Natural killer cell (primary cell): Measurements from ENCODE around the gene ELMO3. TPM values are rescaled to one million over a fixed set of nuclear protein-coding genes. Genes with fewer than 3 reads are reported as not detected.

Experiments
- ATAC-seq, 3 donors: fragments of 150-1000 bp in 2 of 3; fragments of 200-7000 bp in 1 of 3; cut with Tn5 transposase; 1 replicate in 1 of 3; 2 replicates in 2 of 3; pipeline ENCODE4 v1.10.0; 2021; ENCODE audit warnings: mild to moderate bottlenecking in 2 of 3, moderate library complexity in 2 of 3
- DNase-seq, 2 donors: peaks; one replicate each; pipeline versions ENCODE4 v3.0.0 to v3.0.0-alpha.2; 2013 to 2021; ENCODE audit warnings: mixed read lengths in 1 of 2
- H3K27ac ChIP-seq: one replicate; pipeline ENCODE4 v1.5.1; 2013; ENCODE audit warnings: mild to moderate bottlenecking, low read length
- H3K27me3 ChIP-seq: one replicate; pipeline ENCODE4 v1.6.1; 2013; ENCODE audit warnings: low read length; ENCODE audit not compliant: control insufficient read depth, insufficient read depth
- H3K36me3 ChIP-seq: one replicate; pipeline ENCODE4 v1.6.1; 2013; ENCODE audit warnings: low read length; ENCODE audit not compliant: control insufficient read depth, insufficient read depth
- H3K4me1 ChIP-seq: one replicate; pipeline ENCODE4 v1.6.1; 2013; ENCODE audit warnings: low read length; ENCODE audit not compliant: control insufficient read depth, insufficient read depth
- H3K4me3 ChIP-seq: one replicate; pipeline ENCODE4 v1.5.1; 2013; ENCODE audit warnings: low read length
- H3K9me3 ChIP-seq: one replicate; pipeline ENCODE4 v1.6.1; 2013; ENCODE audit warnings: low read length; ENCODE audit not compliant: control insufficient read depth, insufficient read depth
- H3K27ac Mint-ChIP-seq, 2 donors: one replicate each; pipeline ENCODE4 v1.8.0; 2022; ENCODE audit warnings: mild to moderate bottlenecking in 2 of 2, mixed read lengths in 2 of 2, moderate library complexity in 1 of 2
- H3K27me3 Mint-ChIP-seq, 2 donors: one replicate each; pipeline ENCODE4 v1.8.0; 2022; ENCODE audit warnings: low read depth in 2 of 2, mixed read lengths in 2 of 2
- H3K36me3 Mint-ChIP-seq: one replicate; pipeline ENCODE4 v1.8.0; 2022; ENCODE audit warnings: mixed read lengths
- H3K4me1 Mint-ChIP-seq, 2 donors: one replicate each; pipeline ENCODE4 v1.8.0; 2022; ENCODE audit warnings: mixed read lengths in 2 of 2
- H3K4me3 Mint-ChIP-seq: one replicate; pipeline ENCODE4 v1.8.0; 2022; ENCODE audit warnings: mild to moderate bottlenecking, moderate library complexity, mixed read lengths
- H3K9me3 Mint-ChIP-seq, 2 donors: one replicate each; pipeline ENCODE4 v1.8.0; 2022; ENCODE audit warnings: mixed read lengths in 2 of 2
- WGBS: methylation state at CpG from one replicate; pipeline ENCODE4 v1.1.7; 2013; ENCODE audit warnings: missing lambda C conversion rate; ENCODE audit not compliant: insufficient coverage; 5-methylcytosine and 5-hydroxymethylcytosine counted together
- intact Hi-C: fragments of 100-400 bp; cut with micrococcal nuclease; formaldehyde crosslinking; loops from one replicate; pipeline ENCODE4 v1.14.2; 2022
- total RNA-seq, 4 donors: library from RNA; stranded (reverse); fragments of 120-200 nt in 1 of 4; gene quantifications; one replicate each; pipeline versions ENCODE4 v1.2.3 to v1.2.4, GENCODE V29; 2013 to 2022
- TF ChIP-seq, protein P1 (sequence below): fragments of 200-600 bp; IDR thresholded peaks from one replicate; pipeline ENCODE4 v1.8.0; 2022; ENCODE audit warnings: antibody characterized with exemption

The ELMO3 gene
- total RNA-seq, 3 donors from 2014 or later (not counting 1 experiment from before 2014, with no cell fraction given), result 1.9 to 3.3 (median 2.3) TPM

DNA sequence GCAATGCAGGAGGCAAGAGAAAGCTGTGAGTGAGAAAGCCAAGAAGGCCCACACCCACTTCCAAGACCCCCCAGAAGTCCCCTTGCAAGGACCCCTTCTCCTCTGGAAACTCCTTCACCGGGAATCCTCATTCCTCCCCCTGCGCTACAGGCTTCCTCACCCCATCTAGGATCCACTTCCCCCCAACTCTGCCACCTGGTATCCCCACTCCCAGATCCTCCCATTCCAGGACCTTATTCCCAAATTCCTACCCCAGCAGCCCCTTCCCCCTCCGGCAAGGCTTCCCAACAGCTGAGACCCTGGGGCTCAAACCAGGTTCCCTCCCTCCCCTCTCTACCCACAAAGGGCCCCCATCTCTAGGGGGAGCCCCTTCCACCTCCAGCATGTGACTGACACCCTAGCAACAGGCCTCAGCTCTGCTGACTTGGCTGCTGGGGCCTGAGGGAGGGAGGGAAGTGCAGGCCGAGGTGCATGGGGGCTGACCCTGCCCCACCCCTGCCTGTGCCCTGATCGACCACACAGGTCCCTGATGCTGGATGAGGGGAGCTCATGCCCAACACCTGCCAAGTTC is 32.2 kb upstream of the ELMO3 start:
- no peaks in the 10 kb centered on the region for H3K9me3 ChIP-seq
- H3K36me3 Mint-ChIP-seq, result no peaks in the 10 kb centered on the region
- intact Hi-C loops, result no loop called here
- H3K4me1 Mint-ChIP-seq, result peaks cover 15 to 32% of the 10 kb centered on the region in 2 donors
- peaks cover 33 to 62% of the 10 kb centered on the region in 2 donors for H3K27me3 Mint-ChIP-seq
- peaks cover 51% of the 10 kb centered on the region for H3K4me1 ChIP-seq
- TF ChIP-seq, protein P1, sequence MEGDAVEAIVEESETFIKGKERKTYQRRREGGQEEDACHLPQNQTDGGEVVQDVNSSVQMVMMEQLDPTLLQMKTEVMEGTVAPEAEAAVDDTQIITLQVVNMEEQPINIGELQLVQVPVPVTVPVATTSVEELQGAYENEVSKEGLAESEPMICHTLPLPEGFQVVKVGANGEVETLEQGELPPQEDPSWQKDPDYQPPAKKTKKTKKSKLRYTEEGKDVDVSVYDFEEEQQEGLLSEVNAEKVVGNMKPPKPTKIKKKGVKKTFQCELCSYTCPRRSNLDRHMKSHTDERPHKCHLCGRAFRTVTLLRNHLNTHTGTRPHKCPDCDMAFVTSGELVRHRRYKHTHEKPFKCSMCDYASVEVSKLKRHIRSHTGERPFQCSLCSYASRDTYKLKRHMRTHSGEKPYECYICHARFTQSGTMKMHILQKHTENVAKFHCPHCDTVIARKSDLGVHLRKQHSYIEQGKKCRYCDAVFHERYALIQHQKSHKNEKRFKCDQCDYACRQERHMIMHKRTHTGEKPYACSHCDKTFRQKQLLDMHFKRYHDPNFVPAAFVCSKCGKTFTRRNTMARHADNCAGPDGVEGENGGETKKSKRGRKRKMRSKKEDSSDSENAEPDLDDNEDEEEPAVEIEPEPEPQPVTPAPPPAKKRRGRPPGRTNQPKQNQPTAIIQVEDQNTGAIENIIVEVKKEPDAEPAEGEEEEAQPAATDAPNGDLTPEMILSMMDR, result no peak
- DNase-seq (no peak), ATAC-seq (no peak)
- H3K9me3 Mint-ChIP-seq, result no peaks in the 10 kb centered on the region
- H3K27me3 ChIP-seq, result peaks cover 77% of the 10 kb centered on the region
- H3K27ac Mint-ChIP-seq, result no peak overlapping the region
- H3K4me3 ChIP-seq, result no peak overlapping the region
- H3K27ac ChIP-seq, result no peak overlapping the region
- WGBS, result 71% methylated on average over 5 of the region's 5 CpGs
- H3K4me3 Mint-ChIP-seq, result no peak overlapping the region
- no peaks in the 10 kb centered on the region for H3K36me3 ChIP-seq

DNA sequence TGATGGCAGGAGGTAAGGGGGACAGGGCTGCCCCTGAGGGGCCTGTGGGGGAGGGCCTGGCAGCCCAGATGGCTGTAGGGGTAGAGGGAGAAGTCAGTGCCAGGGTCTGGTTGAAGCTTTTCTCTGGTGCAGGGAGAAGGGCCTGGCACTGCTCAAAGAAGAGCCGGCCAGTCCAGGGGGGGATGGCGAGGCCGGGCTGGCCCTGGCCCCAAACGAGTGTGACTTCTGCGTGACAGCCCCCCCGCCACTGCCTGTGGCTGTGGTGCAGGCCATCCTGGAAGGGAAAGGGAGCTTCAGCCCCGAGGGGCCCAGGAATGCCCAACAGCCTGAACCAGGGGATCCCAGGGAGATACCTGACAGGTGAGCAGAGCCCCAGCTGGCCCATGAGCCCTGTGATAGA is 31.3 kb upstream of the ELMO3 start:
- Histone ChIP-seq H3K4me1 (peaks cover 46% of the 10 kb centered on the region), H3K27ac (no peak overlapping the region), H3K36me3 (no peaks in the 10 kb centered on the region), H3K4me3 (no peak overlapping the region), H3K9me3 (no peaks in the 10 kb centered on the region), H3K27me3 (peaks cover 73% of the 10 kb centered on the region)
- H3K27me3 Mint-ChIP-seq, result peaks cover 34 to 58% of the 10 kb centered on the region in 2 donors
- peaks cover 17 to 36% of the 10 kb centered on the region in 2 donors for H3K4me1 Mint-ChIP-seq
- intact Hi-C loops, result no loop called here
- H3K36me3 Mint-ChIP-seq, result no peaks in the 10 kb centered on the region
- TF ChIP-seq, protein P1, result no peak
- H3K9me3 Mint-ChIP-seq, result no peaks in the 10 kb centered on the region
- H3K4me3 Mint-ChIP-seq, result no peak overlapping the region
- H3K27ac Mint-ChIP-seq, result no peak overlapping the region
- 87% methylated on average over 7 of the region's 7 CpGs for WGBS
- DNase-seq, result no peak
- ATAC-seq, result no peak

DNA sequence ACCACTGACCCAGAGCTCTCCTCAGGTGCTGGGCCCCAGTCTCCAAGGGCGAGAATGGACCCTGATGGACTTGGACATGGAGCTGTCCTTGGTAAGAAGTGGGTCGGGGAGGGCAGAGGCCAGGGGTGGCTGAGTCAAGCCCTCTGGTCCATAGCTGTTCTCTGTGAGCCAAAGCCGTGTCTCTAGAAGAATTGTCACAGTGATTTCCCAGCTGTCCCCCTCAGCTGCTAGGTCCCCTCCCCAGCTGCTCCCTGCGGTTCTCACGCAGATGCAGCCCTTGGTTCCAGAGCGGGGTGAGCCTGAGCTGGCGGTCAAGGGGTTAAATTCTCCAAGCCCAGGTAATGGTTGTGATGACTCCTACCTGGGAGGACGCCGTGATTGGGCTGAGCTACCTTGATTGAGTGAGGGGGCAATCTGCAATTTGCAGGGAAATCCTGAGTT is 29.9 kb upstream of the ELMO3 start:
- 61% methylated on average over 9 of the region's 9 CpGs for WGBS
- Histone ChIP-seq H3K4me1 (peaks cover 44% of the 10 kb centered on the region), H3K4me3 (no peak overlapping the region), H3K27ac (no peak overlapping the region), H3K9me3 (no peaks in the 10 kb centered on the region), H3K27me3 (peaks cover 63% of the 10 kb centered on the region), H3K36me3 (no peaks in the 10 kb centered on the region)
- no peak overlapping the region for H3K4me3 Mint-ChIP-seq
- no peak overlapping the region for H3K27ac Mint-ChIP-seq
- no peaks in the 10 kb centered on the region for H3K9me3 Mint-ChIP-seq
- H3K27me3 Mint-ChIP-seq, result peaks cover 34 to 57% of the 10 kb centered on the region in 2 donors
- no peaks in the 10 kb centered on the region for H3K36me3 Mint-ChIP-seq
- intact Hi-C loops, result no loop called here
- DNase-seq, result no peak
- H3K4me1 Mint-ChIP-seq, result peaks cover 28 to 47% of the 10 kb centered on the region in 2 donors
- TF ChIP-seq, protein P1, result no peak
- ATAC-seq, result no peak
